IgD-negative memory B cell (primary cell): Measurements from ENCODE around the gene BLOC1S1. TPM values are rescaled to one million over a fixed set of nuclear protein-coding genes. Genes with fewer than 3 reads are reported as not detected.
A peak's percentile ranks its signal among the peaks of the same experiment; 100 is the strongest.
"Not testable (repeated sequence)": the region's sequence is repeated elsewhere in the genome, so short reads cannot be mapped to it uniquely, and the experiment has no call there.

Experiments
- H3K27ac Mint-ChIP-seq, 3 donors: one replicate each; pipeline ENCODE4 v1.8.0; 2020 to 2022; ENCODE audit warnings: mild to moderate bottlenecking in 3 of 3, mixed read lengths in 3 of 3, moderate library complexity in 1 of 3
- H3K27me3 Mint-ChIP-seq: one replicate; pipeline ENCODE4 v1.8.0; 2021; ENCODE audit warnings: mixed read lengths
- H3K36me3 Mint-ChIP-seq: one replicate; pipeline ENCODE4 v1.8.0; 2020; ENCODE audit warnings: mild to moderate bottlenecking, mixed read lengths
- H3K4me1 Mint-ChIP-seq, 3 donors: one replicate each; pipeline ENCODE4 v1.8.0; 2020 to 2022; ENCODE audit warnings: mixed read lengths in 3 of 3, mild to moderate bottlenecking in 1 of 3
- H3K4me3 Mint-ChIP-seq, 4 donors: one replicate each; pipeline ENCODE4 v1.8.0; 2020 to 2022; ENCODE audit warnings: mild to moderate bottlenecking in 4 of 4, mixed read lengths in 4 of 4, moderate library complexity in 3 of 4
- H3K9me3 Mint-ChIP-seq, 3 donors: one replicate each; pipeline ENCODE4 v1.8.0; 2020 to 2021; ENCODE audit warnings: mixed read lengths in 3 of 3, mild to moderate bottlenecking in 1 of 3
- polyA plus RNA-seq: library from polyadenylated mRNA; unstranded; fragments of 300-500 nt; fragmentation: Illumina TruSeq; gene quantifications from one replicate; pipeline ENCODE4 v1.2.3, GENCODE V29; 2021

The BLOC1S1 gene
- polyA plus RNA-seq, 1 donor from 2014 or later, result 174 TPM

- Mint-ChIP-seq H3K36me3 (peaks cover 2% of the 10 kb centered on the region), H3K27ac (peak overlapping the region; percentile 2 to 80 (median 54)), H3K9me3 (no peaks in the 10 kb centered on the region), H3K4me1 (peaks cover 4 to 15% (median 14%) of the 10 kb centered on the region in 3 donors), H3K27me3 (peaks cover 4% of the 10 kb centered on the region), H3K4me3 (peak overlapping the region in 1 of 4 donors; percentile 1)
These were observed 32.6 kb downstream of the BLOC1S1 start for GRCh38 chr12:55748230-55748993.

GRCh38 chr12:55755246-55755645 is 39.4 kb downstream of the BLOC1S1 start:
- Mint-ChIP-seq H3K4me1 (peaks cover 0 to 2% (median 0%) of the 10 kb centered on the region in 3 donors), H3K27ac (no peak overlapping the region), H3K27me3 (no peaks in the 10 kb centered on the region), H3K9me3 (no peaks in the 10 kb centered on the region), H3K36me3 (peaks cover 7% of the 10 kb centered on the region), H3K4me3 (no peak overlapping the region)

- Mint-ChIP-seq H3K27ac (peak overlapping the region in 1 of 3 donors; percentile 12), H3K9me3 (no peaks in the 10 kb centered on the region), H3K4me3 (no peak overlapping the region), H3K27me3 (no peaks in the 10 kb centered on the region), H3K4me1 (peaks cover 0 to 2% (median 0%) of the 10 kb centered on the region in 3 donors), H3K36me3 (peaks cover 8% of the 10 kb centered on the region)
These were observed 41.9 kb downstream of the BLOC1S1 start for GRCh38 chr12:55757701-55758100.

GRCh38 chr12:55758575-55758974 is 42.7 kb downstream of the BLOC1S1 start:
- not testable (repeated sequence) for H3K36me3 Mint-ChIP-seq

GRCh38 chr12:55760663-55761062 is 44.8 kb downstream of the BLOC1S1 start:
- Mint-ChIP-seq H3K4me1 (peaks cover 0 to 2% (median 0%) of the 10 kb centered on the region in 3 donors), H3K9me3 (no peaks in the 10 kb centered on the region), H3K36me3 (peaks cover 10% of the 10 kb centered on the region), H3K27ac (peak overlapping the region in 1 of 3 donors; percentile 2), H3K27me3 (no peaks in the 10 kb centered on the region), H3K4me3 (no peak overlapping the region)

More at GRCh38 chr12:55758575-55758974, 42.7 kb downstream of the BLOC1S1 start:
- not testable (repeated sequence) for H3K4me3 Mint-ChIP-seq, H3K9me3 Mint-ChIP-seq, H3K27me3 Mint-ChIP-seq, H3K27ac Mint-ChIP-seq, H3K4me1 Mint-ChIP-seq

GRCh38 chr12:55762646-55763045 is 46.8 kb downstream of the BLOC1S1 start:
- peaks cover 7% of the 10 kb centered on the region for H3K36me3 Mint-ChIP-seq
- no peaks in the 10 kb centered on the region for H3K27me3 Mint-ChIP-seq
- H3K4me1 Mint-ChIP-seq, result peaks cover 0 to 3% (median 2%) of the 10 kb centered on the region in 3 donors
- H3K4me3 Mint-ChIP-seq, result no peak overlapping the region
- no peak overlapping the region for H3K27ac Mint-ChIP-seq
- H3K9me3 Mint-ChIP-seq, result no peaks in the 10 kb centered on the region

GRCh38 chr12:55765736-55766290 is 50.0 kb downstream of the BLOC1S1 start:
- no peaks in the 10 kb centered on the region for H3K9me3 Mint-ChIP-seq
- H3K4me3 Mint-ChIP-seq, result no peak overlapping the region
- peaks cover 4% of the 10 kb centered on the region for H3K36me3 Mint-ChIP-seq
- H3K4me1 Mint-ChIP-seq, result peaks cover 0 to 5% (median 2%) of the 10 kb centered on the region in 3 donors
- H3K27ac Mint-ChIP-seq, result peak overlapping the region in 1 of 3 donors; percentile 48
- H3K27me3 Mint-ChIP-seq, result no peaks in the 10 kb centered on the region

GRCh38 chr12:55767156-55767555 is 51.3 kb downstream of the BLOC1S1 start:
- H3K27ac Mint-ChIP-seq, result no peak overlapping the region
- H3K36me3 Mint-ChIP-seq, result peaks cover 7% of the 10 kb centered on the region
- H3K27me3 Mint-ChIP-seq, result no peaks in the 10 kb centered on the region
- H3K9me3 Mint-ChIP-seq, result no peaks in the 10 kb centered on the region
- H3K4me3 Mint-ChIP-seq, result no peak overlapping the region
- H3K4me1 Mint-ChIP-seq, result peaks cover 0 to 7% (median 2%) of the 10 kb centered on the region in 3 donors

Other genes starting within 250 kb of the BLOC1S1 start
- gene OR6C70, start 245.9 kb upstream of the BLOC1S1 start, polyA plus RNA-seq, result not detected
- gene OR6C68, start 223.7 kb upstream of the BLOC1S1 start, polyA plus RNA-seq, result not detected
- not detected for gene OR6C4, start 166.4 kb upstream of the BLOC1S1 start, polyA plus RNA-seq
- gene OR2AP1, start 143.6 kb upstream of the BLOC1S1 start, polyA plus RNA-seq, result not detected
- gene OR10P1, start 79.2 kb upstream of the BLOC1S1 start, polyA plus RNA-seq, result not detected
- gene ITGA7, start 8.1 kb upstream of the BLOC1S1 start, polyA plus RNA-seq, result 0.13 TPM
- gene RDH5, start 4.3 kb downstream of the BLOC1S1 start, polyA plus RNA-seq, result 2.2 TPM
- gene CD63, start 13.0 kb downstream of the BLOC1S1 start, polyA plus RNA-seq, result 171 TPM
- 1.1 TPM for gene GDF11, start 27.1 kb downstream of the BLOC1S1 start, polyA plus RNA-seq
- gene SARNP, start 101.7 kb downstream of the BLOC1S1 start, polyA plus RNA-seq, result 94.2 TPM
- 97.5 TPM for gene ORMDL2, start 102.0 kb downstream of the BLOC1S1 start, polyA plus RNA-seq
- 35.9 TPM for gene DNAJC14, start 113.5 kb downstream of the BLOC1S1 start, polyA plus RNA-seq
- not detected for gene MMP19, start 126.9 kb downstream of the BLOC1S1 start, polyA plus RNA-seq
- gene PYM1, start 211.8 kb downstream of the BLOC1S1 start, polyA plus RNA-seq, result 76.5 TPM
- gene DGKA, start 215.1 kb downstream of the BLOC1S1 start, polyA plus RNA-seq, result 114 TPM
- 1.1 TPM for gene PMEL, start 250.0 kb downstream of the BLOC1S1 start, polyA plus RNA-seq